HG02610 (cell line): Measurements from ENCODE around the gene POLE4.

Experiments
- ATAC-seq: cut with Tn5 transposase; IDR thresholded peaks from one replicate; pipeline ENCODE4 v1.9.1; 2021; ENCODE audit warnings: mild to moderate bottlenecking, moderate library complexity; ENCODE audit not compliant: unreplicated experiment

POLE4 gene

GRCh38 chr2:74985978-74986609 is 27.7 kb downstream of the POLE4 start:
- ATAC-seq = no peak

- no peak for ATAC-seq
These were observed 33.5 kb downstream of the POLE4 start for GRCh38 chr2:74991977-74992376.

GRCh38 chr2:74999468-74999867 is 41.0 kb downstream of the POLE4 start:
- ATAC-seq = no peak

GRCh38 chr2:75002007-75002406 is 43.6 kb downstream of the POLE4 start:
- ATAC-seq = no peak

GRCh38 chr2:75003276-75003675 is 44.8 kb downstream of the POLE4 start:
- no peak for ATAC-seq

- ATAC-seq = no peak
These were observed 45.3 kb downstream of the POLE4 start for GRCh38 chr2:75003773-75004172.

- no peak for ATAC-seq
These were observed 47.6 kb downstream of the POLE4 start for GRCh38 chr2:75006041-75006440.

GRCh38 chr2:75007061-75007460 is 48.6 kb downstream of the POLE4 start:
- ATAC-seq = no peak

GRCh38 chr2:75007819-75008218 is 49.4 kb downstream of the POLE4 start:
- ATAC-seq = no peak

GRCh38 chr2:75010571-75010970 is 52.1 kb downstream of the POLE4 start:
- ATAC-seq = no peak

GRCh38 chr2:75012080-75012479 is 53.6 kb downstream of the POLE4 start:
- no peak for ATAC-seq

- no peak for ATAC-seq
These were observed 59.7 kb downstream of the POLE4 start for GRCh38 chr2:75018162-75018561.
